ENCODE data around the gene RENBP. TPM values are rescaled to one million over a fixed set of nuclear protein-coding genes. Genes with fewer than 3 reads are reported as not detected.
A peak's percentile ranks its signal among the peaks of the same experiment; 100 is the strongest.

The RENBP gene
- total RNA-seq, 4 donors from 2014 or later, result 0.45 to 7.6 (median 3.1) TPM; not detected in 1

DNA sequence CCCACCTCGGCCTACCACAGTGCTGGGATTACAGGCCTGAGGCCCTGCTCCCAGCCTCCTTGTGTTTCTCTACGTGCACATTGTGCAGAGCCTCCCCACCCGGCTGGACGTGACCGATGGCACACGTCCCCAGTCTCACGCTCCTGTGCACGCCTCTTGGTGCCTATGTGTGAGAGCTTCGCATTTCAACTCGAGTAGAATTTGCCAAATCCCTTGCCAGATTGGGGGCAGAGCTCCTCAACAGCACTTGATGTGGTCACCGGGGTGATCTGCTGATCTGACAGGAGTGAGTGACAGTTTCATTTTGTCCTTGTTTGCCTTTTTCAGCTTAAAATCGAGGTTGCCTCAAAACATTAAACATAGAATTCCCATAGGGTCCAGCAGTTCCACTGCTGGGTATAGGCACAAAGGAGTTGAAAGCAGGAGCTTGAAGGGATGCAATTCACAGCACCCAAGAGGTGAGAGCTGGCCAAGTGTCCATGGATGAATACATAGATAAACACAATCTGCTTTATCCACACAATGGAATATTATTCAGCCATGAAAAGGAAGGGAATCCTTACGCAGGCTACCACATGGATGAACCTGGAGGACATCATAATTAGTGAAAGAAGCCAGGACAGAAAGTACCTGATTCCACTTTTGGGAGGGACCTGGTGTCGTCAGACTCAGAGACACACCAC lies 45.7 kb upstream of the RENBP start:
- intact Hi-C loops (cut with DNase I), result no loop called here
- TF ChIP-seq, protein P1, sequence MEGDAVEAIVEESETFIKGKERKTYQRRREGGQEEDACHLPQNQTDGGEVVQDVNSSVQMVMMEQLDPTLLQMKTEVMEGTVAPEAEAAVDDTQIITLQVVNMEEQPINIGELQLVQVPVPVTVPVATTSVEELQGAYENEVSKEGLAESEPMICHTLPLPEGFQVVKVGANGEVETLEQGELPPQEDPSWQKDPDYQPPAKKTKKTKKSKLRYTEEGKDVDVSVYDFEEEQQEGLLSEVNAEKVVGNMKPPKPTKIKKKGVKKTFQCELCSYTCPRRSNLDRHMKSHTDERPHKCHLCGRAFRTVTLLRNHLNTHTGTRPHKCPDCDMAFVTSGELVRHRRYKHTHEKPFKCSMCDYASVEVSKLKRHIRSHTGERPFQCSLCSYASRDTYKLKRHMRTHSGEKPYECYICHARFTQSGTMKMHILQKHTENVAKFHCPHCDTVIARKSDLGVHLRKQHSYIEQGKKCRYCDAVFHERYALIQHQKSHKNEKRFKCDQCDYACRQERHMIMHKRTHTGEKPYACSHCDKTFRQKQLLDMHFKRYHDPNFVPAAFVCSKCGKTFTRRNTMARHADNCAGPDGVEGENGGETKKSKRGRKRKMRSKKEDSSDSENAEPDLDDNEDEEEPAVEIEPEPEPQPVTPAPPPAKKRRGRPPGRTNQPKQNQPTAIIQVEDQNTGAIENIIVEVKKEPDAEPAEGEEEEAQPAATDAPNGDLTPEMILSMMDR (IDR thresholded peaks at IDR 0.05), result no peak
- no peak for TF ChIP-seq POLR2A (IDR thresholded peaks at IDR 0.05)
- Histone ChIP-seq H3K36me3 (no peaks in the 10 kb centered on the region), H3K27me3 (peaks cover 0 to 3% (median 0%) of the 10 kb centered on the region in 4 donors), H3K4me1 (peaks cover 0 to 19% (median 9%) of the 10 kb centered on the region in 3 donors), H3K27ac (no peak overlapping the region), H3K4me3 (no peak overlapping the region), H3K9me3 (no peaks in the 10 kb centered on the region)
- DNase-seq, result no peak
- WGBS, 2 donors, result 86 to 95% methylated on average over 7 to 13 of the region's 14 CpGs

DNA sequence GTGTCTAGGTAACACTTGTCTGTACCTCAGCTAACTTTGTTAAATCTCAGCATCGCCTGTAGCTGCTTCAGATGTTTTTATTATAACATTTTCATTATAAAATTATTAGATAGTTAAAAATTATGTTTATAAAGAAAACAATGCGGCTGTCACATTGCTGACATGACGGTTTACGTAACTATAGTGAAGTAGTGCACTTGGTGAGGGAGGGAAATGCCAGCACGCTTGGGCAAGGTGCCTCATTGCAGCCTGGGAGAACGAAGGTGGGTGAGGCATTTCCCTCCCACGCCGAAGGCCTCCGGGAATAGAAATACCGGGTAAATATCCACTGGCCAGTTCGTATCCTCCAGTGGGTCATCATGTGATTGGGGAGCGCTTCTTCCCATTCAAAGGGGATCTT lies 44.0 kb upstream of the RENBP start:
- Histone ChIP-seq H3K9me3 (no peaks in the 10 kb centered on the region), H3K4me3 (no peak overlapping the region), H3K4me1 (peaks cover 0 to 31% (median 16%) of the 10 kb centered on the region in 3 donors), H3K27ac (no peak overlapping the region), H3K27me3 (peaks cover 0 to 3% (median 0%) of the 10 kb centered on the region in 4 donors), H3K36me3 (no peaks in the 10 kb centered on the region)
- TF ChIP-seq, protein P1 (IDR thresholded peaks at IDR 0.05), result no peak
- TF ChIP-seq POLR2A (IDR thresholded peaks at IDR 0.05), result no peak
- DNase-seq, result no peak
- intact Hi-C loops (cut with DNase I), result no loop called here
- WGBS, 2 donors, result 67 to 82% methylated on average over 5 to 12 of the region's 12 CpGs

DNA sequence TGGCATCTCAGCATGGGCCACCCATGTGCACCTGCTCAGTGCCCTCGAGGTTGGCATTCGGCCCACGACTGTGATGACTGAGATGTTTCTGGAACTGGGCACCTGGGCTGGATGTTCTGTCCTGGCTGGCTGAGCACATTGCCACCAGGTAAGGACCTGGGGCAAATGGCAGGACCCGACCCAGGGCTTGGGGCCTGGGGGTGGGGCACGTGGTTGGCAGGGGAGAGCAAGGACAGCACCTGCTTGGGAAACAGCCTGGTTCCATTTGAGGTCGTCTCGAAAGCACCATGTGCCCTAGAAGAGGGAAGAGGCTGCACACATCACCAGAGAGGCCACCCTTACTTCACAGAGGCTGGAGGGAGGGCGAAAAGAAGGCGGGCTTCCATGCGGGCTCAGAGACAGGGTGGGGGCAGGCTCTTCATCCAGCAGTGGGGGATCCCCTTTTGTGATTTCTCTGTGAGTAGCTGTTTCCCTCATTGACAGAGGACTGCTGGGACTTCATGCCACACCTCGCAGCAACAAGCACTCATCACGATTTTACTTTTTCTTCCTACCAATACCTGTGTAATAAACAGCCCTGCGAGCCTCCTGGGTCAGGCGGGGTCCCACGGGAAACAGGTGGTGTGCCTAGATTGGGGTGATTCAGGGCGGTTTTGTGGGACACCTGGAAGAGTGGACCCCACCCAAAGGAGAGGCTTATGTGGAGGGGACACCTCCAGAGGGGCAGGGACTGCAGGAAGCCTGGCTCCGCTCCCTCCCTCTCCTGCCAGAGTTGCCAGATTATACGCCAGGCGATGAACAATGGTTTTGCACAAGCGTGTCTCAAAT lies 40.1 kb upstream of the RENBP start:
- peaks cover 0 to 41% (median 16%) of the 10 kb centered on the region in 3 donors for H3K4me1 ChIP-seq
- peak overlapping the region; percentile 81 to 89 (median 84) for H3K27ac ChIP-seq
- intact Hi-C loops (cut with DNase I), result no loop called here
- DNase-seq, result no peak
- H3K36me3 ChIP-seq, result no peaks in the 10 kb centered on the region
- 73% methylated on average over 4 of the region's 20 CpGs; no CpG with 5 or more reads in 1 of the 2 donors for WGBS, 2 donors
- no peak for TF ChIP-seq POLR2A (IDR thresholded peaks at IDR 0.05)
- TF ChIP-seq, protein P1 (IDR thresholded peaks at IDR 0.05), result no peak
- H3K9me3 ChIP-seq, result no peaks in the 10 kb centered on the region
- H3K27me3 ChIP-seq, result no peaks in the 10 kb centered on the region
- peak overlapping the region in 1 of 4 donors; percentile 55 for H3K4me3 ChIP-seq

DNA sequence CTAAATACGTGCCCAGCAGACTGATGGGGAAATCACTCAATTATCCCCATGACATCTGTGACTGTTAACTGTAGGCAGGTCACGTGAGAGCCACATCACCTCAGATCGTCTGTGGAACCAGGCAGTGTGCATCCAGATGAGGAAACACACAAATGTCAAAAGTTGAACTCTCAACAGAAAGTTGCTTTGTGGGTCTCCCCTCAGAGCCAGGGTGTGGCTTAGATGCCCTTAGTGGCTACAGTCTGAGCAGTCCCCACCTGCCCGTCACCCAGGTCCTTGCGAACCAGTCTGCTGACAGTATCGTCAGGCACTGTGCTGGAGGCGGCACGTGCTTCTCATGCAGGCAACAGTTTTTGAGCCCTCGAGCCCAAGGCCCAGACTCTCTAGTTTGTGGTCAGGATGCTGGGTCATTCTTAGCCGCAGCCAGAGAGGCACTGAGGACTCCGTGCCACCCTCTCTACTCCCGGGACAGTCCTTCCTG lies 38.9 kb upstream of the RENBP start:
- Histone ChIP-seq H3K4me3 (no peak overlapping the region), H3K9me3 (no peaks in the 10 kb centered on the region), H3K27me3 (no peaks in the 10 kb centered on the region), H3K27ac (peak overlapping the region in 1 of 4 donors; percentile 14), H3K36me3 (no peaks in the 10 kb centered on the region), H3K4me1 (peaks cover 0 to 41% (median 16%) of the 10 kb centered on the region in 3 donors)
- DNase-seq, result no peak
- intact Hi-C loops (cut with DNase I), result no loop called here
- no peak for TF ChIP-seq POLR2A (IDR thresholded peaks at IDR 0.05)
- TF ChIP-seq, protein P1 (IDR thresholded peaks at IDR 0.05), result no peak
- WGBS, 2 donors, result 70 to 73% methylated on average over 3 to 10 of the region's 12 CpGs
